Measurements from ENCODE around the gene TMEM163. TPM values are rescaled to one million over a fixed set of nuclear protein-coding genes. Genes with fewer than 3 reads are reported as not detected.

Gene TMEM163
- total and polyA plus RNA-seq, 2 of the 13 experiments (the other 11 are each of a cell fraction or from before 2014, with no cell fraction given): 0.05 TPM; not detected in 1

DNA sequence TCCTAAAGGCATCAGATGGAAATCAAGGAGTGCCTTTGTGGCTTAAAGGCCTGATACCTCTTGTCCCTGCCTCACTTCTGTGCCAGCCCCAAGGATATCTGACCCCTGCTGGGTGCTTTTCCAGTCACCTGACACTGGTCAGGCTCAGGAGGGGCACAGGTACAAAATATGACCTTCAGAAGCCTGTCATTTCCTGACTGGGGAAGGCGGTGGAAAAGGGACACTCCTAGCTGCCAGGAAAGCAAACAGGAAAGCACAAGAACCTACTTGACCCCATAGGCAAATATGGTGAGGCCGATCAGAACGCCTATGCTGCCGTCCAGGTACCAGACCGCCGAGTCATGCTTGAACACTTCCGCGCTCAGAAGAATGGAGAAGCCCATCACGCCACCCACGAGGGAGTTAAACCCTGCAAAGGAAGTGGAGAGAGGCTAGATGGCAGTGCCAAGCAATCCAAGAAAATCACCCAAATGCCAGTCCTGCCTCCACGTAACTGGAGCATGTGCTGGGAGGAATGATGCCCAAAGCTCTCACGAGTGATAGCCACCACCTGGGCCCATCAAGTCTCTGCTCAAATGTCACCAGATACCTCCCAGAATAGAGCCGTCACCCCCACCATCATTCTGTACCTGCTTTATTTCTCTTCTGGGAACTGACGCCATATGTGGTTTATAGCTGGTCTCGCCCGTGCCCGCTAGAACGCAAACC, 260.9 kb downstream of the TMEM163 start (continued):
- TF ChIP-seq ZNF367 (CRISPR knock-in tag; IDR thresholded peaks at IDR 0.05; ENCODE audit: borderline replicate concordance) (no peak), RXRB (CRISPR knock-in tag; IDR thresholded peaks at IDR 0.05; ENCODE audit: borderline replicate concordance) (peak; percentile 91), HNRNPL (IDR thresholded peaks at IDR 0.05; ENCODE audit: low read depth, low read length) (0 out of 2 replicates have a peak, but pooled peaks have one; percentile 57), DPF2 (CRISPR knock-in tag; IDR thresholded peaks at IDR 0.05; ENCODE audit: borderline replicate concordance, low read depth) (peak; percentile 66; the same call in 1 of the 2 replicates), MED8 (CRISPR knock-in tag; IDR thresholded peaks at IDR 0.05; ENCODE audit: insufficient replicate concordance) (peak; percentile 48), CC2D1A (CRISPR knock-in tag; IDR thresholded peaks at IDR 0.05) (0 out of 2 replicates have a peak, but pooled peaks have one; percentile 22), MYC (CRISPR knock-in tag; IDR thresholded peaks at IDR 0.05; ENCODE audit: borderline replicate concordance) (peak; percentile 21; the same call in 1 of the 2 replicates), ZNF660 (CRISPR knock-in tag; IDR thresholded peaks at IDR 0.05; ENCODE audit: borderline replicate concordance, low read depth) (no peak), FOXC1 (CRISPR knock-in tag; IDR thresholded peaks at IDR 0.05; ENCODE audit: borderline replicate concordance) (peak; percentile 30; the same call in 1 of the 2 replicates), ZNF564 (CRISPR knock-in tag; IDR thresholded peaks at IDR 0.05) (no peak), MAFG (CRISPR knock-in tag; IDR thresholded peaks at IDR 0.05) (0 out of 2 replicates have a peak, but pooled peaks have one; percentile 60), MEIS2 (CRISPR knock-in tag; IDR thresholded peaks at IDR 0.05) (peak; percentile 65; the same call in 1 of the 2 replicates), SP5 (CRISPR knock-in tag; IDR thresholded peaks at IDR 0.05; ENCODE audit: borderline replicate concordance, low read depth) (peak; percentile 26; the same call in 1 of the 2 replicates), RXRA (CRISPR knock-in tag; IDR thresholded peaks at IDR 0.05) (peak; percentile 94)
- TF ChIP-seq, protein P1, sequence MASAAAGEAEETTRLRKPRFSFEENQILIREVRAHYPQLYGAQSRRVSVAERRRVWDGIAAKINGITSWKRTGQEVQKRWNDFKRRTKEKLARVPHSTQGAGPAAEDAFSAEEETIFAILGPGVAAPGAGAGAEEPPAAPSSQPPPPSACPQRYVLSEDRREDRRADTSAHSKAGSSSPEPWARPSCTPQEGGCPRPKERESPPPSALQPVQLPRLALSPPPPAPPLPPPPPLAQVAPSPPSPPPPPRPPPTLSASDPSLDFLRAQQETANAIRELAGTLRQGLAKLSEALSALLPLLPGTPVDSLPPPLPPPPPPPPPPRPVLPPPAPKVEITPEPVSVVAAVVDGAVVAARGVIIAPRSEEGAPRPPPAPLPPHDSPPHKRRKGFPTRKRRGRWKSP (CRISPR knock-in tag; IDR thresholded peaks at IDR 0.05): no peak
- TF ChIP-seq, protein P2, sequence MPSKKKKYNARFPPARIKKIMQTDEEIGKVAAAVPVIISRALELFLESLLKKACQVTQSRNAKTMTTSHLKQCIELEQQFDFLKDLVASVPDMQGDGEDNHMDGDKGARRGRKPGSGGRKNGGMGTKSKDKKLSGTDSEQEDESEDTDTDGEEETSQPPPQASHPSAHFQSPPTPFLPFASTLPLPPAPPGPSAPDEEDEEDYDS (CRISPR knock-in tag; IDR thresholded peaks at IDR 0.05): 0 out of 2 replicates have a peak, but pooled peaks have one; percentile 24
- TF ChIP-seq, protein P3, sequence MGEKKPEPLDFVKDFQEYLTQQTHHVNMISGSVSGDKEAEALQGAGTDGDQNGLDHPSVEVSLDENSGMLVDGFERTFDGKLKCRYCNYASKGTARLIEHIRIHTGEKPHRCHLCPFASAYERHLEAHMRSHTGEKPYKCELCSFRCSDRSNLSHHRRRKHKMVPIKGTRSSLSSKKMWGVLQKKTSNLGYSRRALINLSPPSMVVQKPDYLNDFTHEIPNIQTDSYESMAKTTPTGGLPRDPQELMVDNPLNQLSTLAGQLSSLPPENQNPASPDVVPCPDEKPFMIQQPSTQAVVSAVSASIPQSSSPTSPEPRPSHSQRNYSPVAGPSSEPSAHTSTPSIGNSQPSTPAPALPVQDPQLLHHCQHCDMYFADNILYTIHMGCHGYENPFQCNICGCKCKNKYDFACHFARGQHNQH (CRISPR knock-in tag; IDR thresholded peaks at IDR 0.05): peak; percentile 74
- TF ChIP-seq, protein P4, sequence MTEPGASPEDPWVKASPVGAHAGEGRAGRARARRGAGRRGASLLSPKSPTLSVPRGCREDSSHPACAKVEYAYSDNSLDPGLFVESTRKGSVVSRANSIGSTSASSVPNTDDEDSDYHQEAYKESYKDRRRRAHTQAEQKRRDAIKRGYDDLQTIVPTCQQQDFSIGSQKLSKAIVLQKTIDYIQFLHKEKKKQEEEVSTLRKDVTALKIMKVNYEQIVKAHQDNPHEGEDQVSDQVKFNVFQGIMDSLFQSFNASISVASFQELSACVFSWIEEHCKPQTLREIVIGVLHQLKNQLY (CRISPR knock-in tag; IDR thresholded peaks at IDR 0.05): peak; percentile 54; the same call in 1 of the 2 replicates
- TF ChIP-seq, protein P5, sequence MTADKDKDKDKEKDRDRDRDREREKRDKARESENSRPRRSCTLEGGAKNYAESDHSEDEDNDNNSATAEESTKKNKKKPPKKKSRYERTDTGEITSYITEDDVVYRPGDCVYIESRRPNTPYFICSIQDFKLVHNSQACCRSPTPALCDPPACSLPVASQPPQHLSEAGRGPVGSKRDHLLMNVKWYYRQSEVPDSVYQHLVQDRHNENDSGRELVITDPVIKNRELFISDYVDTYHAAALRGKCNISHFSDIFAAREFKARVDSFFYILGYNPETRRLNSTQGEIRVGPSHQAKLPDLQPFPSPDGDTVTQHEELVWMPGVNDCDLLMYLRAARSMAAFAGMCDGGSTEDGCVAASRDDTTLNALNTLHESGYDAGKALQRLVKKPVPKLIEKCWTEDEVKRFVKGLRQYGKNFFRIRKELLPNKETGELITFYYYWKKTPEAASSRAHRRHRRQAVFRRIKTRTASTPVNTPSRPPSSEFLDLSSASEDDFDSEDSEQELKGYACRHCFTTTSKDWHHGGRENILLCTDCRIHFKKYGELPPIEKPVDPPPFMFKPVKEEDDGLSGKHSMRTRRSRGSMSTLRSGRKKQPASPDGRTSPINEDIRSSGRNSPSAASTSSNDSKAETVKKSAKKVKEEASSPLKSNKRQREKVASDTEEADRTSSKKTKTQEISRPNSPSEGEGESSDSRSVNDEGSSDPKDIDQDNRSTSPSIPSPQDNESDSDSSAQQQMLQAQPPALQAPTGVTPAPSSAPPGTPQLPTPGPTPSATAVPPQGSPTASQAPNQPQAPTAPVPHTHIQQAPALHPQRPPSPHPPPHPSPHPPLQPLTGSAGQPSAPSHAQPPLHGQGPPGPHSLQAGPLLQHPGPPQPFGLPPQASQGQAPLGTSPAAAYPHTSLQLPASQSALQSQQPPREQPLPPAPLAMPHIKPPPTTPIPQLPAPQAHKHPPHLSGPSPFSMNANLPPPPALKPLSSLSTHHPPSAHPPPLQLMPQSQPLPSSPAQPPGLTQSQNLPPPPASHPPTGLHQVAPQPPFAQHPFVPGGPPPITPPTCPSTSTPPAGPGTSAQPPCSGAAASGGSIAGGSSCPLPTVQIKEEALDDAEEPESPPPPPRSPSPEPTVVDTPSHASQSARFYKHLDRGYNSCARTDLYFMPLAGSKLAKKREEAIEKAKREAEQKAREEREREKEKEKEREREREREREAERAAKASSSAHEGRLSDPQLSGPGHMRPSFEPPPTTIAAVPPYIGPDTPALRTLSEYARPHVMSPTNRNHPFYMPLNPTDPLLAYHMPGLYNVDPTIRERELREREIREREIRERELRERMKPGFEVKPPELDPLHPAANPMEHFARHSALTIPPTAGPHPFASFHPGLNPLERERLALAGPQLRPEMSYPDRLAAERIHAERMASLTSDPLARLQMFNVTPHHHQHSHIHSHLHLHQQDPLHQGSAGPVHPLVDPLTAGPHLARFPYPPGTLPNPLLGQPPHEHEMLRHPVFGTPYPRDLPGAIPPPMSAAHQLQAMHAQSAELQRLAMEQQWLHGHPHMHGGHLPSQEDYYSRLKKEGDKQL (CRISPR knock-in tag; IDR thresholded peaks at IDR 0.05; ENCODE audit: low read depth): no peak

All from HepG2 (cell line).